Fibroblast of skin of left biceps (primary cell): ENCODE results near the gene ZNF26.
"Not testable (repeated sequence)": the region's sequence is repeated elsewhere in the genome, so short reads cannot be mapped to it uniquely, and the experiment has no call there.

ENCODE experiments used
- DNase-seq, 2 experiments: peaks; one replicate each; pipeline ENCODE4 v3.0.0-alpha.2; 2013; ENCODE audit warnings: low read depth in 2 of 2

The ZNF26 gene

GRCh38 chr12:132986001-132986884, at the start of gene ZNF26:
Gene ZNF26 (plus strand): TSS chr12:132986367. CDS start chr12:132986841, 474 bp downstream.
- DNase-seq: peak; percentile 70 to 76

- not testable (repeated sequence) for DNase-seq
Observed at GRCh38 chr12:132936921-132937320, 49.2 kb upstream of the ZNF26 start.

- no peak for DNase-seq
Observed at GRCh38 chr12:132937476-132937875, 48.7 kb upstream of the ZNF26 start.

GRCh38 chr12:132938807-132939206, 47.4 kb upstream of the ZNF26 start:
- not testable (repeated sequence) for DNase-seq

GRCh38 chr12:132940071-132940719, 46.0 kb upstream of the ZNF26 start:
- DNase-seq: no peak

GRCh38 chr12:132941336-132941954, 44.7 kb upstream of the ZNF26 start:
- DNase-seq: no peak

- no peak for DNase-seq
Observed at GRCh38 chr12:132942611-132943010, 43.6 kb upstream of the ZNF26 start.

- no peak for DNase-seq
Observed at GRCh38 chr12:132945806-132946205, 40.4 kb upstream of the ZNF26 start.

- no peak for DNase-seq
Observed at GRCh38 chr12:132946246-132946820, 39.8 kb upstream of the ZNF26 start.

- DNase-seq: no peak
Observed at GRCh38 chr12:132948146-132949066, 37.8 kb upstream of the ZNF26 start.

- DNase-seq: no peak
Observed at GRCh38 chr12:132949936-132950837, 36.0 kb upstream of the ZNF26 start.

GRCh38 chr12:132950844-132951535, 35.2 kb upstream of the ZNF26 start:
- no peak for DNase-seq

- DNase-seq: no peak
Observed at GRCh38 chr12:132951649-132952048, 34.5 kb upstream of the ZNF26 start.

- no peak for DNase-seq
Observed at GRCh38 chr12:132952371-132953162, 33.6 kb upstream of the ZNF26 start.

- no peak for DNase-seq
Observed at GRCh38 chr12:132953163-132953425, 33.1 kb upstream of the ZNF26 start.

GRCh38 chr12:132953771-132954170, 32.4 kb upstream of the ZNF26 start:
- DNase-seq: no peak

GRCh38 chr12:132954471-132955048, 31.6 kb upstream of the ZNF26 start:
- no peak for DNase-seq
